ENCODE measurements around the gene KCNJ6.
"Not testable (repeated sequence)": the region's sequence is repeated elsewhere in the genome, so short reads cannot be mapped to it uniquely, and the experiment has no call there.

KCNJ6 gene

DNA sequence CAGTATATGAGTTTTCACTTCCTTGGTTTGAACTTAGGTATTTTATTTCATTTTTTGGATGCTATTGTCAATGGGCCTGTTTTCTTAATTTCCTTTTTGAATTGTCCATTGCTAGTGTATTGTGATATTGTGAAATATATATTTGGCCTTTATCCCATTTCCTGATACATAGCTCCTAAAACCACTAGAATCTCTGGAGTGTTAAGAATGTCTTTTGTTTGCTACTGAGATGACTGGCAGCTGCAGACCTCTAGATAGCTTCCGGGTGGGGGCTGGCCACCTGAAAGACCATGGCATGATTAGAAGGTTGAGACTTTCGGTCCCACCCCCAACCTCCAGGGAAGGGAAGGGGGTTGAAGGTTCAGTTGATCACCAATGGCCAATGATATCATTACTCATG lies 245.4 kb downstream of the KCNJ6 start:
- WGBS (ENCODE audit: insufficient coverage): 67% methylated on average over 1 of the region's 2 CpGs
- Histone ChIP-seq H3K4me3 (ENCODE audit: control insufficient read depth in 1 of 7, extremely low read depth in 1 of 7, insufficient read depth in 4 of 7, low read depth in 2 of 7, low read length in 6 of 7) (no peak overlapping the region), H3K36me3 (ENCODE audit: control insufficient read depth in 4 of 4, insufficient read depth in 4 of 4, low read length in 3 of 4) (no peaks in the 10 kb centered on the region), H3K27me3 (replicated peaks in 2 of 5; ENCODE audit: control insufficient read depth in 4 of 5, insufficient read depth in 5 of 5, low read length in 4 of 5) (peaks cover 0 to 20% (median 11%) of the 10 kb centered on the region in 5 experiments), H3K27ac (ENCODE audit: insufficient read depth in 1 of 2, low read depth in 1 of 2, low read length in 2 of 2, poor library complexity in 1 of 2, severe bottlenecking in 2 of 2) (no peak overlapping the region), H3K4me1 (ENCODE audit: control extremely low read depth in 1 of 4, control insufficient read depth in 4 of 4, insufficient read depth in 4 of 4, low read length in 3 of 4) (peaks cover 0 to 2% (median under 1%) of the 10 kb centered on the region in 4 experiments), H3K9me3 (ENCODE audit: control extremely low read depth in 1 of 5, control insufficient read depth in 4 of 5, insufficient read depth in 2 of 5, low read depth in 1 of 5, low read length in 4 of 5) (no peaks in the 10 kb centered on the region)
- POLR2A ChIA-PET: no interaction called here
- CTCF ChIA-PET: no interaction called here
- DNase-seq: no peak

DNA sequence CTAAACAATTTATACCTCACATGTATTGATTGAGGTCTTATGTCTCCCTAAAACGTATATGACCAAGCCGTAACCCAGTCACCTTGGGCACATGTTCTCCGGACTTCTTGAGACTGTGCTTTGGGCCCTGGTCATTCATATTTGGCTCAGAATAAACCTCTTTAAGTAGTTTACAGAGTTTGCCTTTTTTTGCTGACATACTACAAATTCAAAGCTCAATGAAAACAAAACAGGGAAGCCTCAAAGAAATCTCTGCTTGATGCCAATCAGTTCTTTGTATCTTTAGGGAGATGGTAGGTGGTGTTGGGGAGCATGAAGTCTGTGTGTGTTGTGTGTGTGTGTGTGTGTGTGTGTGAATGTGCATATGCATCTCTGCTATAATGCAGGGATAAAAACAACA lies 247.0 kb downstream of the KCNJ6 start:
- POLR2A ChIA-PET: no interaction called here
- H3K27ac ChIP-seq (ENCODE audit: insufficient read depth in 1 of 2, low read depth in 1 of 2, low read length in 2 of 2, poor library complexity in 1 of 2, severe bottlenecking in 2 of 2): no peak overlapping the region
- WGBS (ENCODE audit: insufficient coverage): 100% methylated on average over 3 of the region's 3 CpGs
- DNase-seq: no peak
- no peak overlapping the region for H3K4me3 ChIP-seq (ENCODE audit: control insufficient read depth in 1 of 7, extremely low read depth in 1 of 7, insufficient read depth in 4 of 7, low read depth in 2 of 7, low read length in 6 of 7)
- no peaks in the 10 kb centered on the region for H3K36me3 ChIP-seq (ENCODE audit: control insufficient read depth in 4 of 4, insufficient read depth in 4 of 4, low read length in 3 of 4)
- CTCF ChIA-PET: interaction anchor here (1.7 kb wide), 1 partner anchor 12 kb away, joined by 5 read pairs; no protein-coding TSS in a partner anchor
- H3K27me3 ChIP-seq (replicated peaks in 2 of 5; ENCODE audit: control insufficient read depth in 4 of 5, insufficient read depth in 5 of 5, low read length in 4 of 5): peaks cover 0 to 12% (median 6%) of the 10 kb centered on the region in 5 experiments
- H3K9me3 ChIP-seq (ENCODE audit: control extremely low read depth in 1 of 5, control insufficient read depth in 4 of 5, insufficient read depth in 2 of 5, low read depth in 1 of 5, low read length in 4 of 5): no peaks in the 10 kb centered on the region
- no peaks in the 10 kb centered on the region for H3K4me1 ChIP-seq (ENCODE audit: control extremely low read depth in 1 of 4, control insufficient read depth in 4 of 4, insufficient read depth in 4 of 4, low read length in 3 of 4)

DNA sequence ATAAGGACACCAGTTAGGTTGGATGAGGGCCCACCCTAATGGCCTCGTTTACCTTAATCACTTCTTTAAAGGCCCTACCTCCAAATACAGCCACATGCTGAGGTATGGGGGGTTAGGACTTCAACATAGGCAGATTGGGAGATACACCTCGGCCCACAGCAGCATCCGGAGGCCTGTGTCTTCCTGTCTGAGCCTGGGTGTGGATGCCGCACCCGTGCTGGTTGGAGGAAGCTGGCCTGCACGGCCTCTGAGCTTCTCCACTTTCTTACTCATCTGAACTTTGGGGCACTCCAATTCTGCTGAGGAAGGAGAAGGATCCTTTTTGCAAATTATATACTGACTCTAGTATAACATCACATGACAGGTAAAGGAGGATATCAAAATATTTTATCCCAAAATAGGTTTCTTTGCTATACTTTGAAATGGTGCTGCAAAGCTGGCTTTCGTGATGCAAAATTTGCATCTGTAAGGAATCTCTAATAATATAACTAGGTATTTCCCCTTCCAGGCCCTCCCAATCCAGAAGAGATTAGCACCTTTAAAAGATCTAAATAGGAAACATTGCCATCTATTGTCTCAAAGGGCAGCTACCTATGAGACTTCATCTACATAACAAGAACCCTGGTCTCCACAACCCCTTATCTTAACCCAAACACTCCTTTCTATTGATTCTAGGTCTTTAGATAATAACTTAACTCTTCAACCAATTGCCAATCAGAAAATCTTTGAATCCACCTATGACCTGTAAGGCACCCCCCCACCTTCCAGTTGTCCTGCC lies 247.6 kb downstream of the KCNJ6 start:
- H3K4me1 ChIP-seq (ENCODE audit: control extremely low read depth in 1 of 4, control insufficient read depth in 4 of 4, insufficient read depth in 4 of 4, low read length in 3 of 4): no peaks in the 10 kb centered on the region
- POLR2A ChIA-PET: no interaction called here
- H3K4me3 ChIP-seq (ENCODE audit: control insufficient read depth in 1 of 7, extremely low read depth in 1 of 7, insufficient read depth in 4 of 7, low read depth in 2 of 7, low read length in 6 of 7): no peak overlapping the region
- 86% methylated on average over 3 of the region's 7 CpGs for WGBS (ENCODE audit: insufficient coverage)
- DNase-seq: no peak
- H3K27ac ChIP-seq (ENCODE audit: insufficient read depth in 1 of 2, low read depth in 1 of 2, low read length in 2 of 2, poor library complexity in 1 of 2, severe bottlenecking in 2 of 2): no peak overlapping the region
- peaks cover 0 to 9% (median 3%) of the 10 kb centered on the region in 5 experiments for H3K27me3 ChIP-seq (replicated peaks in 2 of 5; ENCODE audit: control insufficient read depth in 4 of 5, insufficient read depth in 5 of 5, low read length in 4 of 5)
- CTCF ChIA-PET: interaction anchor here (1.7 kb wide), 1 partner anchor 13 kb away, joined by 5 read pairs; no protein-coding TSS in a partner anchor
- H3K9me3 ChIP-seq (ENCODE audit: control extremely low read depth in 1 of 5, control insufficient read depth in 4 of 5, insufficient read depth in 2 of 5, low read depth in 1 of 5, low read length in 4 of 5): no peaks in the 10 kb centered on the region
- no peaks in the 10 kb centered on the region for H3K36me3 ChIP-seq (ENCODE audit: control insufficient read depth in 4 of 4, insufficient read depth in 4 of 4, low read length in 3 of 4)

DNA sequence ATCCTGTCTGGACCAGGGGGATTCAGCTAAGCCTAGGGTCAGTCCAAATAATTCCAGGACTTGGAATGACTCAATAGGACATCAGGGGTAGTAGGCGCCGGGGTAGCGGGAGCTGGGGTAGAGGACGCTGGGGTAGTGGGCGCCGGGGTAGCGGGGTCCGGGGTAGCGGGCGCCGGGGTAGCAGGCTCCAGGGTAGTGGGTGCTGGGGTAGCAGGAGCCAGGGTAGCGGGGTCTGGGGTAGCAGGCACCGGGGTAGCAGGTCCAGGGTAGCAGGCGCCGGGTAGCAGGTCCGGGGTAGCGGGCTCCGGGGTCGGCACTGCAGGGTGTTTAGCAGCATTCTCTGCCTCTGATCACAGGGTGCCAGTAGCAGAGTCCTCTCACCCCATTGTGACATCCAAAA lies 248.9 kb downstream of the KCNJ6 start:
- no peak for DNase-seq
- no peaks in the 10 kb centered on the region for H3K36me3 ChIP-seq (ENCODE audit: control insufficient read depth in 4 of 4, insufficient read depth in 4 of 4, low read length in 3 of 4)
- no peak overlapping the region for H3K27ac ChIP-seq (ENCODE audit: insufficient read depth in 1 of 2, low read depth in 1 of 2, low read length in 2 of 2, poor library complexity in 1 of 2, severe bottlenecking in 2 of 2)
- no peaks in the 10 kb centered on the region for H3K9me3 ChIP-seq (ENCODE audit: control extremely low read depth in 1 of 5, control insufficient read depth in 4 of 5, insufficient read depth in 2 of 5, low read depth in 1 of 5, low read length in 4 of 5)
- no peaks in the 10 kb centered on the region for H3K4me1 ChIP-seq (ENCODE audit: control extremely low read depth in 1 of 4, control insufficient read depth in 4 of 4, insufficient read depth in 4 of 4, low read length in 3 of 4)
- 100% methylated on average over 14 of the region's 19 CpGs for WGBS (ENCODE audit: insufficient coverage)
- POLR2A ChIA-PET: no interaction called here
- H3K27me3 ChIP-seq (replicated peaks in 2 of 5; ENCODE audit: control insufficient read depth in 4 of 5, insufficient read depth in 5 of 5, low read length in 4 of 5): peaks cover 0 to 3% (median 2%) of the 10 kb centered on the region in 5 experiments
- CTCF ChIA-PET: no interaction called here
- no peak overlapping the region for H3K4me3 ChIP-seq (ENCODE audit: control insufficient read depth in 1 of 7, extremely low read depth in 1 of 7, insufficient read depth in 4 of 7, low read depth in 2 of 7, low read length in 6 of 7)

DNA sequence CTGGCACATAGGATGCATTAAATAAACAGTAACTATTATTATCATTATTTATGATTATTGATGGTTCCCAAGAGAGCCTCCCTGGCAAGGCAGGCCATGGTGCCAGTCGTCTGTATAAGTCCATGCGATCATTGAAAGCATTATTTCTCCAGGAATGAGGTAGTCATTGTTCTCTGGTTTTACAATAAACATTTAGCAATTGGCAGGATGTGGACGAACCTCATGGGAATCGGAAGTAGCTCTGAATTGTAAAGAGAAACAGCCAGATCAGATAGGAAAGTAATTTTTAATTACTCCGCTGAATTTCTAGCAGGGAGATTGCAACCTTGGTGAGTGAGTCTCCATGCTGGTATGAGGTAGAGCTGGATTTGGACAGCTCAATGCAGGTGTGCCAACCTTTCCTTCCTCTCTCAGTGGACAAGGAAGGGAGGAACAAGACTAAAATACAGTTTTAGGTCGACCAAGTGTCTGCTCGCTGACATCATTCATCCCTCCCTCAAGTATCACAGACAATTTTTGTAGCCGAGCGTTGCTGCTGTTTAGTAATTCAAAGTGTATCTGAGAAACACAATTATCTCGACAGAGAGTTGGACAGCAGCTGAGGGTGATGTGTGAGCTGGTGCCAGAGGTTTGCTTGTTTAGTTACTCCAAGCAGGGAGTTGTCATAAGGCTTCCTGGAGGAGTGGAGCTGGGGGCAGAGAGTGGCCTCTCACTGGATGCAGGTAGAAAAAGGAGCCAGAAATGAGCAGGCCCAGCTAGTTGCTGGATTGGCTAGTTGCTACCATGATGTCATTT lies 250.8 kb downstream of the KCNJ6 start:
- H3K4me3 ChIP-seq (ENCODE audit: control insufficient read depth in 1 of 7, extremely low read depth in 1 of 7, insufficient read depth in 4 of 7, low read depth in 2 of 7, low read length in 6 of 7): no peak overlapping the region
- WGBS (ENCODE audit: insufficient coverage): 74% methylated on average over 6 of the region's 10 CpGs
- no peaks in the 10 kb centered on the region for H3K4me1 ChIP-seq (ENCODE audit: control extremely low read depth in 1 of 4, control insufficient read depth in 4 of 4, insufficient read depth in 4 of 4, low read length in 3 of 4)
- ChIA-PET POLR2A (no interaction called here), CTCF (no interaction called here)
- peaks cover 0 to 3% (median 0%) of the 10 kb centered on the region in 5 experiments for H3K27me3 ChIP-seq (replicated peaks in 2 of 5; ENCODE audit: control insufficient read depth in 4 of 5, insufficient read depth in 5 of 5, low read length in 4 of 5)
- no peak overlapping the region for H3K27ac ChIP-seq (ENCODE audit: insufficient read depth in 1 of 2, low read depth in 1 of 2, low read length in 2 of 2, poor library complexity in 1 of 2, severe bottlenecking in 2 of 2)
- H3K9me3 ChIP-seq (ENCODE audit: control extremely low read depth in 1 of 5, control insufficient read depth in 4 of 5, insufficient read depth in 2 of 5, low read depth in 1 of 5, low read length in 4 of 5): peaks cover 0 to 2% (median 0%) of the 10 kb centered on the region in 5 experiments
- DNase-seq: no peak
- no peaks in the 10 kb centered on the region for H3K36me3 ChIP-seq (ENCODE audit: control insufficient read depth in 4 of 4, insufficient read depth in 4 of 4, low read length in 3 of 4)

DNA sequence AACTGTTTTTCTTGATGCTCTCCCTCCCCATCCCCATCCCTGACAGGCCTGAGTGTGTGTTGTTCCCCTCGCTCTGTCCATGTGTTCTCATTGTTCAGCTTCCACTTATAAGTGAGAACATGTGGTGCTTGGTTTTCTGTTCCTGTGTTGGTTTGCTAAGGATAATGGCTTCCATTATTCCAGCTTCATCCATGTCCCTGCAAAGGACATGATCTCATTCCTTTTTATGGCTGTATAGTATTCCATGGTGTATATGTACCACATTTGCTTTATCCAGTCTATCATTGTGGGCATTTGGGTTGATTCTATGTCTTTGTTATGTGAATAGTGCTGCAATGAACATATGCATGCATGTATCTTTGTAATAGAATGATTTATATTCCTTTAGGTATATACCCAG lies 254.0 kb downstream of the KCNJ6 start:
- WGBS (ENCODE audit: insufficient coverage): no CpG with 5 or more reads among the region's 1 CpG
- H3K9me3 ChIP-seq (ENCODE audit: control extremely low read depth in 1 of 5, control insufficient read depth in 4 of 5, insufficient read depth in 2 of 5, low read depth in 1 of 5, low read length in 4 of 5); H3K36me3 ChIP-seq (ENCODE audit: control insufficient read depth in 4 of 4, insufficient read depth in 4 of 4, low read length in 3 of 4); POLR2A ChIA-PET; DNase-seq; H3K4me1 ChIP-seq (ENCODE audit: control extremely low read depth in 1 of 4, control insufficient read depth in 4 of 4, insufficient read depth in 4 of 4, low read length in 3 of 4); H3K27me3 ChIP-seq (replicated peaks in 2 of 5; ENCODE audit: control insufficient read depth in 4 of 5, insufficient read depth in 5 of 5, low read length in 4 of 5); H3K4me3 ChIP-seq (ENCODE audit: control insufficient read depth in 1 of 7, extremely low read depth in 1 of 7, insufficient read depth in 4 of 7, low read depth in 2 of 7, low read length in 6 of 7); H3K27ac ChIP-seq (ENCODE audit: insufficient read depth in 1 of 2, low read depth in 1 of 2, low read length in 2 of 2, poor library complexity in 1 of 2, severe bottlenecking in 2 of 2): not testable (repeated sequence)
- CTCF ChIA-PET: interaction anchor here (2.9 kb wide), 1 partner anchor 12 kb away, joined by 13 read pairs; no protein-coding TSS in a partner anchor

DNA sequence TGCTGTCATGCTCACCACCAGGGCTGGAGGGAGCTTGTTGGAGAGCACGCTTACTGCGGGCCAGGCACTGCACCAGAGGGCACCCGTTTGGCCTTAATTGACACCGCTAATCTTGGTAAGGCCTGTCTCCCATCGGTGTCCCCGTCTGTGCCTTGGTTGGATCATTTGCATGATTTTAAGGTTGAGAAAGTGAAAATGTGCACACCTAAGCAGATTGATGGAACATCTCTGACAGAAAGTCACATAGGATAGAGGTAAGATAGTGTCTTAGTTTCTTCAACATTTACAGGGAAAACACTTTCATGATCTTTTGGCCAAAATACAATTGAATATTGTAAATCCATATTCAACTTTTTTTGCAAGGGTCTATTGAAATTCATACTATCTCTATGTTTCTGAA lies 255.5 kb downstream of the KCNJ6 start:
- CTCF ChIA-PET: interaction anchor here (1.0 kb wide), 1 partner anchor 52 kb away, joined by 4 read pairs; no protein-coding TSS in a partner anchor
- Histone ChIP-seq H3K36me3 (ENCODE audit: control insufficient read depth in 4 of 4, insufficient read depth in 4 of 4, low read length in 3 of 4) (no peaks in the 10 kb centered on the region), H3K27me3 (replicated peaks in 2 of 5; ENCODE audit: control insufficient read depth in 4 of 5, insufficient read depth in 5 of 5, low read length in 4 of 5) (peaks cover 0 to 3% (median 0%) of the 10 kb centered on the region in 5 experiments), H3K4me3 (ENCODE audit: control insufficient read depth in 1 of 7, extremely low read depth in 1 of 7, insufficient read depth in 4 of 7, low read depth in 2 of 7, low read length in 6 of 7) (no peak overlapping the region), H3K27ac (ENCODE audit: insufficient read depth in 1 of 2, low read depth in 1 of 2, low read length in 2 of 2, poor library complexity in 1 of 2, severe bottlenecking in 2 of 2) (no peak overlapping the region), H3K4me1 (ENCODE audit: control extremely low read depth in 1 of 4, control insufficient read depth in 4 of 4, insufficient read depth in 4 of 4, low read length in 3 of 4) (no peaks in the 10 kb centered on the region), H3K9me3 (ENCODE audit: control extremely low read depth in 1 of 5, control insufficient read depth in 4 of 5, insufficient read depth in 2 of 5, low read depth in 1 of 5, low read length in 4 of 5) (peaks cover 0 to 2% (median 0%) of the 10 kb centered on the region in 5 experiments)
- 100% methylated on average over 1 of the region's 6 CpGs for WGBS (ENCODE audit: insufficient coverage)
- no peak for DNase-seq
- POLR2A ChIA-PET: no interaction called here

Measured in common myeloid progenitor, CD34-positive (primary cell).